ENCODE results near the gene PLCL1. TPM values are rescaled to one million over a fixed set of nuclear protein-coding genes. Genes with fewer than 3 reads are reported as not detected.

The PLCL1 gene
- total RNA-seq, 2 donors from 2014 or later = 0.87 to 1.2 TPM

DNA sequence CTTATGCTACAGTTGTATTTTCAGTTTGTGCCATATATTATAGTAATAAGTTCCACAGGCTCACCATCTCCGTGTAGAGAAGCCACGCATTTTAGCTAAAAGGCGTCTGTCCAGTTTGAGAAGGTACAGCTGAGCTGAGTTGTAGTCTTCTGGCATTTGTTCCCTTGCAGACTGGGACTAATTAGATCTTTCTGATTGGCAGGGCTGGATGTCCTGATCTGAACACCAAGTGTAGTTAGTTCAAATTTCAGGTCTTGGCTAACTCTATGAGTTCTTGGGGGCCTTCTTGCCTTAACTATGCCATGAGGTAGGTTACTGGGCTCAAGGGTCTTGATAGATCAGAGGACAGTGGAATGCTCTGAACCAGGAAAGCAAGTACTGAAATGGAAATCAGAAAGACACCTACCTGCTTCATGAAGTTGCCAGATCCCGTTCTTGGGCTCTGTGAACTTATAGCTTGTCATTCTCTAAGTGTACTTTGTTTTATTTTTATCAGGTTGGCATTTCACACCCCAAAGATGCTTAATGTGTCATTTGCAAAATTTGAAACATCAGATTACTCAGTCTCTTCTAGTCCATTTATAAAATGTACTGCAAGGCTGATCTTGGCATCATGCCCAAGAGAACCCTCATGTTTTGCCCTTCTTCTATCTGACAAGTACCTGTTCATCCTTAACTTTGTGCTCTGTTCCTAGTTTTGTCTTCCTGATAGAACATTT, 93.7 kb downstream of the PLCL1 start:
- no peaks in the 10 kb centered on the region for H3K27me3 Mint-ChIP-seq
- ATAC-seq (replicated peaks) = no peak

DNA sequence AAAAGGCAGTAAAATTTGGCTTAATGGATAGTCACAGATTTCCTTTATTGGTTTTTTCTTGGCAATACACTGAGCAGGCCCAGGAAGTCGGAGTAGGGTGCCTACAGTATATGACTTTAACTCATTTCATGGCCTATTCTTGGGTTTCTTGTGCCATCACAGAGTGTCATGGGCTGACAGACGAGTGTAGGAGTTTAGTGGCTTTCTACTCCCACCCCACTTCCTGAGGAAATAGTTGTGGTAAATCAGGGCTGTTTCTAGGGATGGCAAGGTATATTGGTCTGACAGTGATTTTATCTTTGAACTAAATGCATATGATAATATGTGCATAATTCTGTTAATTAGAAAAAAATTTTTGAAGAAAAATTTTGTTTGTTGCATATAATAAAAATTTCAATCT, 100.1 kb downstream of the PLCL1 start:
- H3K27me3 Mint-ChIP-seq = peaks cover 5% of the 10 kb centered on the region
- no peaks in the 10 kb centered on the region for H3K9me3 Mint-ChIP-seq
- peak overlapping the region; percentile 2 for H3K27ac Mint-ChIP-seq
- H3K36me3 Mint-ChIP-seq (ENCODE audit: low read depth) = peaks cover 5% of the 10 kb centered on the region
- ATAC-seq (replicated peaks) = peak; percentile 97
- peaks cover 25% of the 10 kb centered on the region for H3K4me1 Mint-ChIP-seq
- peak overlapping the region; percentile 29 for H3K4me3 Mint-ChIP-seq

More for the DNA sequence above, 93.7 kb downstream of the PLCL1 start:
- Mint-ChIP-seq H3K36me3 (ENCODE audit: low read depth) (no peaks in the 10 kb centered on the region), H3K27ac (no peak overlapping the region), H3K4me3 (no peak overlapping the region), H3K4me1 (peaks cover 23% of the 10 kb centered on the region), H3K9me3 (no peaks in the 10 kb centered on the region)

- no peak for ATAC-seq (replicated peaks)
- Mint-ChIP-seq H3K9me3 (no peaks in the 10 kb centered on the region), H3K4me1 (peaks cover 32% of the 10 kb centered on the region), H3K27ac (no peak overlapping the region), H3K36me3 (ENCODE audit: low read depth) (peaks cover 8% of the 10 kb centered on the region), H3K4me3 (no peak overlapping the region), H3K27me3 (peaks cover 5% of the 10 kb centered on the region)
Measured at GRCh38 chr2:197908156-197908555, 103.8 kb downstream of the PLCL1 start.

DNA sequence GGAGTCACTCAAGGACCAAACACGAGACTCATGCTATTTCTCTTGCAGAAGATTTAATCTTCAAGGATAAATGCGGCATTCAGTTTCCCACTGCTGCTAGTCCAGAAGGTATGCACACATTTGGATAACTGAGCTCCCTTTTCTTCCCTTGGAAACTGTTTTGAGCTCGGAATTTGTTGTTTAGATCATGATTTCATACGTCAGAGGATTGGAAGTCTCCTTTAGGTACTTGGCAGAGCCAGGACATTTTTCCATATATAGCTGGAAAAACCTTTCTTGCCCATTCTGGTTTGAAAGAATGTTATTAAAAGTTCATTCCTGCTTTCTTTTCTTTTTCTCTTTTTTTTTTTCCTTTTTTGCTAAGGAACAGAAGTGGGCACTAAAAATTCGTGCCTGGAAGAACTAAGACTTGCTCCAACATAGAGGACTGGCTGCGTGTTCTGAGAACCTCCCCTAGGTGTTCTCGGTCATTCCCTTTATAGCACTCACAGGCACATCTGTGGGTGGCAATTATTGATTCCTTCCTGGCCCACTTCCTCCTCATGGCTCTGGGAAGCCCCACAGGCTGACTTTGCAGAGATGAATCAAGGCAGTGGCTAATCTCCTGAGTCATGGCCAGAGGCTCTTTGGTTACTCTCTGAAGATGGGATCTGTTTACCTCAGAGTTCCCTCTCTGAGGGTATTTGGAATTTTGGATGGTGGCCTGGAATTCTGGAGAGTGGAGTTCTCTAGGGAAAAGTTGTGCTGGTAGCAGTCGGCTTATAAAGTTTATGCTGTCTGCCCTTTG, 104.8 kb downstream of the PLCL1 start:
- Mint-ChIP-seq H3K27me3 (peaks cover 5% of the 10 kb centered on the region), H3K4me1 (peaks cover 29% of the 10 kb centered on the region), H3K27ac (no peak overlapping the region), H3K9me3 (no peaks in the 10 kb centered on the region), H3K36me3 (ENCODE audit: low read depth) (peaks cover 8% of the 10 kb centered on the region), H3K4me3 (no peak overlapping the region)
- peak; percentile 72 for ATAC-seq (replicated peaks)

GRCh38 chr2:197911667-197912066, 107.3 kb downstream of the PLCL1 start:
- no peak overlapping the region for H3K4me3 Mint-ChIP-seq
- no peaks in the 10 kb centered on the region for H3K9me3 Mint-ChIP-seq
- no peak overlapping the region for H3K27ac Mint-ChIP-seq
- ATAC-seq (replicated peaks) = no peak
- peaks cover 5% of the 10 kb centered on the region for H3K27me3 Mint-ChIP-seq
- peaks cover 23% of the 10 kb centered on the region for H3K4me1 Mint-ChIP-seq
- peaks cover 8% of the 10 kb centered on the region for H3K36me3 Mint-ChIP-seq (ENCODE audit: low read depth)

DNA sequence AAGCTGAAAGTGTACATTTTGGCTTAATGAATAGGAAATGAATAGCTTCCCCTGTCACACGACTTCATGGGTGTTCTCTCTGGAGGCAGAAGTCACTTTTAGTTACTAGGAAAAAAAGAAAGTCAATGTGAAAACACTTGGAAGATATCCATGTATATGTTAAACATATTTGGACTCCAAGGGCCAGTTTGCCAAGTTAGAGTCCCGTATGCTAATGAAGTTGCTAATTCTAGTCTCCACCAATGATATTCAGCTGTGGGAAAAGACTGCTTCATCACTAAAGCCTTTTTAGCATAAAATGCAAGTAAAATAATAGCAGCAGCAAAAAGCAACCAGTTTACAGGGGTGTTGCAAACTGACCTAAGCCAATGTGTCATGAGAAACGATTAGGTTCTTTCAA, 108.7 kb downstream of the PLCL1 start:
- Mint-ChIP-seq H3K4me1 (peaks cover 17% of the 10 kb centered on the region), H3K4me3 (no peak overlapping the region), H3K27me3 (no peaks in the 10 kb centered on the region), H3K36me3 (ENCODE audit: low read depth) (peaks cover 8% of the 10 kb centered on the region), H3K27ac (no peak overlapping the region), H3K9me3 (peaks cover 3% of the 10 kb centered on the region)
- no peak for ATAC-seq (replicated peaks)

DNA sequence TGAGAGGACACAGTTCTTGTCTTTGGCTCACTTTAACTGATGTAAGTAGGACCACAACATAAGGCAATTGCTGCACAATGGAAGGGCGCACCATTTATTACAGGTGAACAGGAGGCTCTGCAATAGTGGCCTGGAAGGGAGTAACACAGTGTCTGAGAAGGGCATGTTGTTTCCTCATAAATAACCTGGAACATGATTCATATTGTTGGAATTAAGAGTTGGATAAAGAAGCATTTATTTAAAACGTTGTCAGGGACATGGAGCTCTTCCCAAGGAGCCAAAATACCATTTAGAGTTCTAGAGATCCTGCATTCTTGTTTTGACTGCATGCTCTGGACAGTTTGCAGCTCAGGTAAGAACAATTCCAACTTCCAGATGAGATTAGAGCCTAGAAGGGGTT, 110.4 kb downstream of the PLCL1 start:
- no peak overlapping the region for H3K27ac Mint-ChIP-seq
- H3K4me3 Mint-ChIP-seq = no peak overlapping the region
- no peak for ATAC-seq (replicated peaks)
- peaks cover 13% of the 10 kb centered on the region for H3K4me1 Mint-ChIP-seq
- no peaks in the 10 kb centered on the region for H3K27me3 Mint-ChIP-seq
- peaks cover 3% of the 10 kb centered on the region for H3K9me3 Mint-ChIP-seq
- no peaks in the 10 kb centered on the region for H3K36me3 Mint-ChIP-seq (ENCODE audit: low read depth)

GRCh38 chr2:197915548-197916265, 111.3 kb downstream of the PLCL1 start:
- no peaks in the 10 kb centered on the region for H3K36me3 Mint-ChIP-seq (ENCODE audit: low read depth)
- H3K9me3 Mint-ChIP-seq = peaks cover 3% of the 10 kb centered on the region
- H3K4me3 Mint-ChIP-seq = no peak overlapping the region
- peaks cover 9% of the 10 kb centered on the region for H3K4me1 Mint-ChIP-seq
- no peaks in the 10 kb centered on the region for H3K27me3 Mint-ChIP-seq
- ATAC-seq (replicated peaks) = no peak
- no peak overlapping the region for H3K27ac Mint-ChIP-seq

DNA sequence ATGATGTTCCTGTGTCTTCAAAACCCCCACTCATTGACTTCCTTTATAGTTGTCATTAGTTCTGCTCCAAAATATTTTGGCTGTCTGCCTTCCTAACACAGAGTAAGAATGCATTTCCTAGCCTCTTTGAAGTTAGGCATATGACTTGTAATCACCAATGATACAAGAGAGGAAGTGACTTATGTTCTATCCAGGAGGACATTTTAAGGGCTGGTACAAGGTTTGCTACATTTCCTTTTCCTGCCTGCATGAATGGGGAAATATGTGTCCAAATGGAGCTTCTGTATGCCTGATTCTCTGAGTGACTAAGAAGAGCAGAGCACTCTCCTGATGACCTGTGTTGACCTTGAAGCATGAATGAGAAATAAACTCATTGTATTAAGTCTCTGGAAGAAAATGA, 115.1 kb downstream of the PLCL1 start:
- no peak for ATAC-seq (replicated peaks)
- no peak overlapping the region for H3K27ac Mint-ChIP-seq
- H3K27me3 Mint-ChIP-seq = no peaks in the 10 kb centered on the region
- no peaks in the 10 kb centered on the region for H3K36me3 Mint-ChIP-seq (ENCODE audit: low read depth)
- H3K4me1 Mint-ChIP-seq = peaks cover 9% of the 10 kb centered on the region
- no peak overlapping the region for H3K4me3 Mint-ChIP-seq
- H3K9me3 Mint-ChIP-seq = peaks cover 3% of the 10 kb centered on the region

- no peak overlapping the region for H3K27ac Mint-ChIP-seq
- no peaks in the 10 kb centered on the region for H3K36me3 Mint-ChIP-seq (ENCODE audit: low read depth)
- no peak for ATAC-seq (replicated peaks)
- no peak overlapping the region for H3K4me3 Mint-ChIP-seq
- H3K4me1 Mint-ChIP-seq = peaks cover 9% of the 10 kb centered on the region
- peaks cover 3% of the 10 kb centered on the region for H3K9me3 Mint-ChIP-seq
- H3K27me3 Mint-ChIP-seq = no peaks in the 10 kb centered on the region
Measured at GRCh38 chr2:197920088-197920487, 115.7 kb downstream of the PLCL1 start.

DNA sequence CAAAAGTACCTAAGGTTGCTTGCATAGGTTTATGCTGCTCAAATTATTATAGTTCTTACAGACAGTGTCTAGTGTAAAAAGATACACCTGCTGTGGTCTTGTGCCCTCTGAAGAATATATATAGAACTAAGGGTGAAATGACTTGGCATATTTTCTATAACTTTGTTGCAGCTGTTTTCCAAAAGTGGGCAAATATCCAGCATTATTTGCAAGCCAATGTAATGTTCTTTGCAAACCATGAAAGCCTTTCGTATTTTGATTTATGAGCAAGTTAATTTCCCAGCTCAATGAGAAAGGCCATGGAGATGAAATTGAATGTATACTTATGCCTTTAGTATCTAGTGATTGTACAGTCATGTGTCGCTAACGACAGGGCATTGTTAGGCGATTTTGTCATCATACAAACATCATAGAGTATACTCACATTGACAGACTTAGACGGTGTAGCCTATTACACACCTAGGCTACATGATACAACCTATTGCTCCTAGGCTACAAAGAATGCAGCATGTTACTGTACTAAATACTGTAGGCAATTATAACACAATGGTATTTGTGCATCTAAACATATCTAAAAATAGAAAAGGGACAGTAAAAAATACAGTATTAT, 116.3 kb downstream of the PLCL1 start:
- Mint-ChIP-seq H3K4me3 (no peak overlapping the region), H3K36me3 (ENCODE audit: low read depth) (no peaks in the 10 kb centered on the region), H3K9me3 (peaks cover 3% of the 10 kb centered on the region), H3K4me1 (peaks cover 9% of the 10 kb centered on the region), H3K27ac (no peak overlapping the region), H3K27me3 (no peaks in the 10 kb centered on the region)
- ATAC-seq (replicated peaks) = no peak

- Mint-ChIP-seq H3K27me3 (no peaks in the 10 kb centered on the region), H3K36me3 (ENCODE audit: low read depth) (no peaks in the 10 kb centered on the region), H3K4me1 (peaks cover 12% of the 10 kb centered on the region), H3K9me3 (no peaks in the 10 kb centered on the region), H3K27ac (no peak overlapping the region), H3K4me3 (no peak overlapping the region)
- no peak for ATAC-seq (replicated peaks)
Measured at GRCh38 chr2:197924483-197924882, 120.1 kb downstream of the PLCL1 start.

- Mint-ChIP-seq H3K36me3 (ENCODE audit: low read depth) (no peaks in the 10 kb centered on the region), H3K27me3 (no peaks in the 10 kb centered on the region), H3K4me3 (no peak overlapping the region), H3K4me1 (peaks cover 10% of the 10 kb centered on the region), H3K27ac (no peak overlapping the region), H3K9me3 (no peaks in the 10 kb centered on the region)
- no peak for ATAC-seq (replicated peaks)
Measured at GRCh38 chr2:197925204-197925603, 120.8 kb downstream of the PLCL1 start.

DNA sequence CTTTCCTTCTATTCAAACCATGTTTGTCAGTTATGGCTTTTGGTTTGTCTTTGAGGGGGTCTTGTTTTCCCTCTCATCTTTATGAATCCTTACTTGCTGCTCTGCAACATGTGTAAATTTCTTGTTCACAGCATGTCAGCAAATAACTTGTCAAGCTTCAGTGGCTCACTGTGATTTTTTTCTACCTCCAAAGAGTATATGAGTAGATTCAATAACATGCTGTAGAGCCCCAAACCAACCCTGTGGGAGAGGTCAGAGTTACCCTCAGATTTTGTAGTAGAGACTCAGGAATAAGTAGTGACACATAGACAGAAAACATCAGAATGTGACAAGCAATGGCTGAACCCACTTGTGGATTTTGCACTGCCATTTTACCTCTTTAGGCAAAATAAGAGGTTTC, 121.6 kb downstream of the PLCL1 start:
- Mint-ChIP-seq H3K9me3 (no peaks in the 10 kb centered on the region), H3K4me3 (no peak overlapping the region), H3K27ac (no peak overlapping the region), H3K36me3 (ENCODE audit: low read depth) (no peaks in the 10 kb centered on the region), H3K4me1 (peaks cover 10% of the 10 kb centered on the region), H3K27me3 (no peaks in the 10 kb centered on the region)
- ATAC-seq (replicated peaks) = no peak

Data from activated T-helper 17 cell treated with anti-CD3 and anti-CD28 coated beads, Interleukin-2, amount 50 U/mL, for 72 hours (primary cell).